ENCODE results near the gene ING4. TPM values are rescaled to one million over a fixed set of nuclear protein-coding genes. Genes with fewer than 3 reads are reported as not detected.

The ING4 gene
- polyA plus RNA-seq, 2 donors = 15.2 to 24.7 TPM

GRCh38 chr12:6613776-6614512 is 49.0 kb downstream of the ING4 start:
- 6 to 9% methylated on average over 19 to 21 of the region's 21 CpGs for WGBS, 2 donors
- Histone ChIP-seq H3K9me3 (ENCODE audit: control insufficient read depth in 2 of 2, insufficient read depth in 1 of 2, low read depth in 1 of 2, low read length in 1 of 2) (no peaks in the 10 kb centered on the region), H3K4me3 (ENCODE audit: low read depth in 1 of 2, low read length in 2 of 2) (peak overlapping the region in 1 of 2 donors; percentile 5), H3K27me3 (ENCODE audit: control insufficient read depth in 1 of 2, insufficient read depth in 2 of 2, low read length in 2 of 2) (no peaks in the 10 kb centered on the region), H3K36me3 (ENCODE audit: control insufficient read depth in 2 of 2, insufficient read depth in 2 of 2, low read length in 1 of 2) (no peaks in the 10 kb centered on the region), H3K27ac (ENCODE audit: low read depth in 2 of 2, low read length in 1 of 2) (peak overlapping the region; percentile 93 to 99), H3K4me1 (ENCODE audit: control insufficient read depth in 2 of 2, insufficient read depth in 2 of 2, low read length in 1 of 2) (peaks cover 12 to 13% of the 10 kb centered on the region in 2 donors)

- Histone ChIP-seq H3K4me3 (ENCODE audit: low read depth in 1 of 2, low read length in 2 of 2) (peak overlapping the region in 1 of 2 donors; percentile 23), H3K27me3 (ENCODE audit: control insufficient read depth in 1 of 2, insufficient read depth in 2 of 2, low read length in 2 of 2) (no peaks in the 10 kb centered on the region), H3K36me3 (ENCODE audit: control insufficient read depth in 2 of 2, insufficient read depth in 2 of 2, low read length in 1 of 2) (no peaks in the 10 kb centered on the region), H3K9me3 (ENCODE audit: control insufficient read depth in 2 of 2, insufficient read depth in 1 of 2, low read depth in 1 of 2, low read length in 1 of 2) (no peaks in the 10 kb centered on the region), H3K4me1 (ENCODE audit: control insufficient read depth in 2 of 2, insufficient read depth in 2 of 2, low read length in 1 of 2) (peaks cover 12 to 13% of the 10 kb centered on the region in 2 donors), H3K27ac (ENCODE audit: low read depth in 2 of 2, low read length in 1 of 2) (peak overlapping the region; percentile 93 to 99)
- WGBS, 2 donors = 2 to 5% methylated on average over 12 to 17 of the region's 17 CpGs
These were observed 49.7 kb downstream of the ING4 start for GRCh38 chr12:6613015-6613775.

GRCh38 chr12:6612652-6613014 is 50.3 kb downstream of the ING4 start:
- Histone ChIP-seq H3K36me3 (ENCODE audit: control insufficient read depth in 2 of 2, insufficient read depth in 2 of 2, low read length in 1 of 2) (no peaks in the 10 kb centered on the region), H3K9me3 (ENCODE audit: control insufficient read depth in 2 of 2, insufficient read depth in 1 of 2, low read depth in 1 of 2, low read length in 1 of 2) (no peaks in the 10 kb centered on the region), H3K27ac (ENCODE audit: low read depth in 2 of 2, low read length in 1 of 2) (peak overlapping the region; percentile 93 to 99), H3K4me3 (ENCODE audit: low read depth in 1 of 2, low read length in 2 of 2) (no peak overlapping the region), H3K27me3 (ENCODE audit: control insufficient read depth in 1 of 2, insufficient read depth in 2 of 2, low read length in 2 of 2) (no peaks in the 10 kb centered on the region), H3K4me1 (ENCODE audit: control insufficient read depth in 2 of 2, insufficient read depth in 2 of 2, low read length in 1 of 2) (peaks cover 12 to 13% of the 10 kb centered on the region in 2 donors)
- WGBS, 2 donors = 24 to 32% methylated on average over 7 of the region's 7 CpGs

GRCh38 chr12:6612247-6612646 is 50.7 kb downstream of the ING4 start:
- H3K4me3 ChIP-seq (ENCODE audit: low read depth in 1 of 2, low read length in 2 of 2) = no peak overlapping the region
- peak overlapping the region; percentile 93 to 99 for H3K27ac ChIP-seq (ENCODE audit: low read depth in 2 of 2, low read length in 1 of 2)
- WGBS, 2 donors = 52 to 54% methylated on average over 6 of the region's 6 CpGs
- peaks cover 12 to 13% of the 10 kb centered on the region in 2 donors for H3K4me1 ChIP-seq (ENCODE audit: control insufficient read depth in 2 of 2, insufficient read depth in 2 of 2, low read length in 1 of 2)
- H3K9me3 ChIP-seq (ENCODE audit: control insufficient read depth in 2 of 2, insufficient read depth in 1 of 2, low read depth in 1 of 2, low read length in 1 of 2) = no peaks in the 10 kb centered on the region
- H3K27me3 ChIP-seq (ENCODE audit: control insufficient read depth in 1 of 2, insufficient read depth in 2 of 2, low read length in 2 of 2) = no peaks in the 10 kb centered on the region
- H3K36me3 ChIP-seq (ENCODE audit: control insufficient read depth in 2 of 2, insufficient read depth in 2 of 2, low read length in 1 of 2) = no peaks in the 10 kb centered on the region

- H3K36me3 ChIP-seq (ENCODE audit: control insufficient read depth in 2 of 2, insufficient read depth in 2 of 2, low read length in 1 of 2) = peaks cover 0 to 8% of the 10 kb centered on the region in 2 donors
- no peaks in the 10 kb centered on the region for H3K9me3 ChIP-seq (ENCODE audit: control insufficient read depth in 2 of 2, insufficient read depth in 1 of 2, low read depth in 1 of 2, low read length in 1 of 2)
- 49 to 50% methylated on average over 8 of the region's 8 CpGs for WGBS, 2 donors
- H3K4me1 ChIP-seq (ENCODE audit: control insufficient read depth in 2 of 2, insufficient read depth in 2 of 2, low read length in 1 of 2) = peaks cover 13 to 18% of the 10 kb centered on the region in 2 donors
- no peaks in the 10 kb centered on the region for H3K27me3 ChIP-seq (ENCODE audit: control insufficient read depth in 1 of 2, insufficient read depth in 2 of 2, low read length in 2 of 2)
- peak overlapping the region; percentile 95 to 99 for H3K27ac ChIP-seq (ENCODE audit: low read depth in 2 of 2, low read length in 1 of 2)
- H3K4me3 ChIP-seq (ENCODE audit: low read depth in 1 of 2, low read length in 2 of 2) = no peak overlapping the region
These were observed 54.2 kb downstream of the ING4 start for GRCh38 chr12:6608592-6609281.

- H3K9me3 ChIP-seq (ENCODE audit: control insufficient read depth in 2 of 2, insufficient read depth in 1 of 2, low read depth in 1 of 2, low read length in 1 of 2) = no peaks in the 10 kb centered on the region
- H3K36me3 ChIP-seq (ENCODE audit: control insufficient read depth in 2 of 2, insufficient read depth in 2 of 2, low read length in 1 of 2) = peaks cover 0 to 8% of the 10 kb centered on the region in 2 donors
- no peak overlapping the region for H3K4me3 ChIP-seq (ENCODE audit: low read depth in 1 of 2, low read length in 2 of 2)
- H3K27me3 ChIP-seq (ENCODE audit: control insufficient read depth in 1 of 2, insufficient read depth in 2 of 2, low read length in 2 of 2) = no peaks in the 10 kb centered on the region
- H3K4me1 ChIP-seq (ENCODE audit: control insufficient read depth in 2 of 2, insufficient read depth in 2 of 2, low read length in 1 of 2) = peaks cover 10 to 19% of the 10 kb centered on the region in 2 donors
- H3K27ac ChIP-seq (ENCODE audit: low read depth in 2 of 2, low read length in 1 of 2) = peak overlapping the region; percentile 95 to 99
- WGBS, 2 donors = 3 to 6% methylated on average over 8 of the region's 8 CpGs
These were observed 54.9 kb downstream of the ING4 start for GRCh38 chr12:6607751-6608591.

GRCh38 chr12:6606331-6607131 is 56.4 kb downstream of the ING4 start:
- Histone ChIP-seq H3K27me3 (ENCODE audit: control insufficient read depth in 1 of 2, insufficient read depth in 2 of 2, low read length in 2 of 2) (no peaks in the 10 kb centered on the region), H3K9me3 (ENCODE audit: control insufficient read depth in 2 of 2, insufficient read depth in 1 of 2, low read depth in 1 of 2, low read length in 1 of 2) (no peaks in the 10 kb centered on the region), H3K4me1 (ENCODE audit: control insufficient read depth in 2 of 2, insufficient read depth in 2 of 2, low read length in 1 of 2) (peaks cover 5 to 11% of the 10 kb centered on the region in 2 donors), H3K27ac (ENCODE audit: low read depth in 2 of 2, low read length in 1 of 2) (peak overlapping the region; percentile 95 to 99), H3K36me3 (ENCODE audit: control insufficient read depth in 2 of 2, insufficient read depth in 2 of 2, low read length in 1 of 2) (peaks cover 2 to 14% of the 10 kb centered on the region in 2 donors), H3K4me3 (ENCODE audit: low read depth in 1 of 2, low read length in 2 of 2) (peak overlapping the region; percentile 81 to 93)
- 1% methylated on average over 48 to 69 of the region's 70 CpGs for WGBS, 2 donors

GRCh38 chr12:6605421-6606330 is 57.2 kb downstream of the ING4 start:
- H3K9me3 ChIP-seq (ENCODE audit: control insufficient read depth in 2 of 2, insufficient read depth in 1 of 2, low read depth in 1 of 2, low read length in 1 of 2) = no peaks in the 10 kb centered on the region
- H3K36me3 ChIP-seq (ENCODE audit: control insufficient read depth in 2 of 2, insufficient read depth in 2 of 2, low read length in 1 of 2) = peaks cover 10 to 20% of the 10 kb centered on the region in 2 donors
- H3K27ac ChIP-seq (ENCODE audit: low read depth in 2 of 2, low read length in 1 of 2) = peak overlapping the region; percentile 95 to 99
- WGBS, 2 donors = 3 to 4% methylated on average over 18 of the region's 18 CpGs
- H3K4me1 ChIP-seq (ENCODE audit: control insufficient read depth in 2 of 2, insufficient read depth in 2 of 2, low read length in 1 of 2) = peaks cover 5 to 11% of the 10 kb centered on the region in 2 donors
- H3K4me3 ChIP-seq (ENCODE audit: low read depth in 1 of 2, low read length in 2 of 2) = peak overlapping the region; percentile 81 to 93
- no peaks in the 10 kb centered on the region for H3K27me3 ChIP-seq (ENCODE audit: control insufficient read depth in 1 of 2, insufficient read depth in 2 of 2, low read length in 2 of 2)
